Muscle of leg (tissue), 11 donors: ENCODE results near the gene PMM2. TPM values are rescaled to one million over a fixed set of nuclear protein-coding genes. Genes with fewer than 3 reads are reported as not detected.

Experiments used
- DNase-seq: peaks from one replicate; pipeline ENCODE4 v3.0.0; 2013
- H3K27ac ChIP-seq: one replicate; pipeline ENCODE4 v1.5.1; 2013; ENCODE audit warnings: mild to moderate bottlenecking, low read length, control low read depth
- H3K27me3 ChIP-seq: one replicate; pipeline ENCODE4 v1.6.1; 2013; ENCODE audit warnings: low read length; ENCODE audit not compliant: control insufficient read depth, insufficient read depth
- H3K36me3 ChIP-seq: one replicate; pipeline ENCODE4 v1.6.1; 2013; ENCODE audit warnings: low read length; ENCODE audit not compliant: control insufficient read depth, insufficient read depth
- H3K4me1 ChIP-seq: one replicate; pipeline ENCODE4 v1.6.1; 2013; ENCODE audit warnings: low read length; ENCODE audit not compliant: control insufficient read depth, insufficient read depth
- H3K4me3 ChIP-seq: one replicate; pipeline ENCODE4 v1.5.1; 2013; ENCODE audit warnings: low read length, control low read depth
- H3K9me3 ChIP-seq: replicated peaks from 2 replicates; pipeline ENCODE4 v1.6.1; 2013; ENCODE audit warnings: low read depth, low read length; ENCODE audit not compliant: control insufficient read depth
- WGBS: methylation state at CpG from one replicate; pipeline ENCODE4 v1.1.5; 2013; ENCODE audit warnings: missing lambda C conversion rate; ENCODE audit not compliant: insufficient coverage; 5-methylcytosine and 5-hydroxymethylcytosine counted together
- polyA plus RNA-seq, 8 donors: library from polyadenylated mRNA; unstranded; fragments of 120-200 nt; gene quantifications; one replicate each; pipeline versions ENCODE4 v1.2.1 to v1.2.3, GENCODE V29; 2013; ENCODE audit warnings: inconsistent platforms in 1 of 8, low replicate concordance in 1 of 8; ENCODE audit not compliant: insufficient read length in 8 of 8, insufficient read depth in 1 of 8
- total RNA-seq: library from RNA; stranded (reverse); fragments of 120-200 nt; gene quantifications from one replicate; pipeline ENCODE4 v1.2.4, GENCODE V29; 2013

Gene PMM2
- total and polyA plus RNA-seq, 9 donors: 17.5 to 26.2 (median 19.6) TPM

GRCh38 chr16:8894736-8895334 is 97.2 kb downstream of the PMM2 start:
- WGBS: 97% methylated on average over 14 of the region's 21 CpGs
- H3K4me3 ChIP-seq: no peak overlapping the region
- peaks cover 94% of the 10 kb centered on the region for H3K36me3 ChIP-seq
- DNase-seq: no peak
- H3K27ac ChIP-seq: no peak overlapping the region
- no peaks in the 10 kb centered on the region for H3K27me3 ChIP-seq
- no peaks in the 10 kb centered on the region for H3K9me3 ChIP-seq
- peaks cover 5% of the 10 kb centered on the region for H3K4me1 ChIP-seq

DNA sequence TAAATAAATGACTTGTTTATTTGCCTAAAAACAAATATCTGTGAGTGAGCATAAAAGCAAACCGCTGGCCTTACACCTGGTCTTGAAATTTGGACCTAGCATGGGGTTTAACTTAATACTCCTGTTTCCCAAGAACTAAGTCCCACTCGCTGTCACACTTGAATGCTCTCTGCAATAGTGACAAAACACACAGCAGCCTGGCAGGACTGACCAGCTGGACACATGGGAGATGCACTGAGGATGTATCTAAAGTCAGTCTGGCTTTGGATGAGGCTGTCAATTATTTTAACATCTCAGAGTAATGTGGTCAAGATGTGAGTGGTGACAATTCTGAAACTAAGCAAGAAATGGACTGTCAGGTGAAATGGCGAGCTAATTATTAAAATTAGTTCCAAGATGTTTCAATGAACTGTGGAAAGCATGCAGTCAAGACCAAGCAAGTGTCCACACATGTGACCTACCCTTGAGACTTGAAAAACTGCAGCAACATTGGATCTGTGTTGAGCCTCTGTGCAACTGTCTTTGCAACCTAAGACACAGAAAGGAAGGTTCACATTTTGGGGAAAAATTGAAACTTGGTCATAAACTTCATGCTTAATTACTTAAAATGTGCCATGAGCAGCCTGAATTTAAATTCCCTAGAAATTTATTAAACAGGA is 101.2 kb downstream of the PMM2 start:
- 100% methylated on average over 1 of the region's 3 CpGs for WGBS

More for the DNA sequence above, 101.2 kb downstream of the PMM2 start:
- DNase-seq: no peak
- no peaks in the 10 kb centered on the region for H3K4me1 ChIP-seq
- peaks cover 86% of the 10 kb centered on the region for H3K36me3 ChIP-seq
- no peak overlapping the region for H3K27ac ChIP-seq
- H3K27me3 ChIP-seq: no peaks in the 10 kb centered on the region
- no peaks in the 10 kb centered on the region for H3K9me3 ChIP-seq
- H3K4me3 ChIP-seq: no peak overlapping the region

Other genes with a start within 250 kb of the PMM2 start
- gene TMEM114, start 207.3 kb upstream of the PMM2 start, total RNA-seq: not detected
- gene TMEM114, start 207.3 kb upstream of the PMM2 start, polyA plus RNA-seq: under 1 TPM in 1 of 8 donors, not detected in 7; 0.27 TPM
- gene METTL22, start 176.1 kb upstream of the PMM2 start, total RNA-seq: 18.6 TPM
- 10 to 100 TPM; 12.6 to 22.8 (median 16.5) TPM for gene METTL22, start 176.1 kb upstream of the PMM2 start, polyA plus RNA-seq
- 9.9 TPM for gene ABAT, start 123.2 kb upstream of the PMM2 start, total RNA-seq
- 10 to 100 TPM; 15.9 to 25.8 (median 22.8) TPM for gene ABAT, start 123.2 kb upstream of the PMM2 start, polyA plus RNA-seq
- gene TMEM186, start 200 bp upstream of the PMM2 start, total RNA-seq: 6.3 TPM
- 10 to 100 TPM in 7 of 8 donors, 1 to 10 TPM in 1; 9.9 to 12.4 (median 10.9) TPM for gene TMEM186, start 200 bp upstream of the PMM2 start, polyA plus RNA-seq
- 144 TPM for gene CARHSP1, start 71.2 kb downstream of the PMM2 start, total RNA-seq
- gene CARHSP1, start 71.2 kb downstream of the PMM2 start, polyA plus RNA-seq: 100 to 1,000 TPM; 100 to 151 (median 134) TPM
- gene LITAFD, start 84.5 kb downstream of the PMM2 start, total RNA-seq: not detected
- not detected for gene LITAFD, start 84.5 kb downstream of the PMM2 start, polyA plus RNA-seq
- gene USP7, start 166.1 kb downstream of the PMM2 start, total RNA-seq: 41.3 TPM
- 10 to 100 TPM; 56.4 to 71.1 (median 63.3) TPM for gene USP7, start 166.1 kb downstream of the PMM2 start, polyA plus RNA-seq